GM23248 (cell line): ENCODE data around the gene CDK13.

ENCODE experiments used
- EZH2 ChIP-seq: fragments of 200-600 bp; sonication (generic); IDR thresholded peaks from 2 replicates; pipeline ENCODE4 v1.6.1; 2018; ENCODE audit warnings: antibody characterized with exemption, mild to moderate bottlenecking; ENCODE audit not compliant: insufficient read depth, poor library complexity, severe bottlenecking
- EZH2phosphoT487 ChIP-seq: fragments of 200-600 bp; sonication (generic); IDR thresholded peaks from 2 replicates; pipeline ENCODE4 v1.6.1; 2018; ENCODE audit warnings: antibody characterized with exemption, moderate library complexity, mild to moderate bottlenecking, low read depth; ENCODE audit not compliant: insufficient read depth

- TF ChIP-seq EZH2phosphoT487: no peak
- no peak for TF ChIP-seq EZH2
Measured at GRCh38 chr7:39948956-39949928, 814 bp upstream of the CDK13 start.
